HCT116 (cell line): ENCODE results near the gene PRKAA1. TPM values are rescaled to one million over a fixed set of nuclear protein-coding genes. Genes with fewer than 3 reads are reported as not detected.
"Not testable (repeated sequence)": the region's sequence is repeated elsewhere in the genome, so short reads cannot be mapped to it uniquely, and the experiment has no call there.

Source experiments
- ATAC-seq: fragments of 200-7000 bp; cut with Tn5 transposase; 2 replicates; pipeline ENCODE4 v1.9.1; 2020; ENCODE audit warnings: mild to moderate bottlenecking, moderate library complexity
- BruUV-seq: library from RNA; stranded (reverse); fragments of 400-500 nt; replicated peaks from 2 replicates; lab custom pipeline; 2021; lab: Mats Ljungman, UMichigan
- CTCF ChIA-PET: fragments of 300-600 bp; sonication (Branson Sonifier 250); formaldehyde crosslinking; loops from one replicate; lab custom pipeline; 2021; ENCODE audit warnings: antibody characterized with exemption; lab: Charles Lee
- POLR2A ChIA-PET: fragments of 300-600, 350-600 bp; sonication (Branson Sonifier 250); formaldehyde crosslinking; loops from one replicate; lab custom pipeline; 2021; ENCODE audit warnings: antibody characterized with exemption; lab: Charles Lee
- RAD21 ChIA-PET, 2 experiments: fragments of 300-600 bp; sonication (Branson Sonifier 250); formaldehyde crosslinking; loops; one replicate each; lab custom pipeline; 2023; ENCODE audit warnings: low total read pairs in 2 of 2; ENCODE audit not compliant: uncharacterized antibody in 2 of 2, unreplicated experiment in 2 of 2, low non-redundant PET in 1 of 2; lab: Charles Lee
- DNase-seq: peaks from one replicate; pipeline ENCODE4 v3.0.0-alpha.2; 2010; ENCODE audit warnings: low read depth, low spot score
- H2AFZ ChIP-seq: fragments of 200-600 bp; shearing (Covaris generic), sonication (generic); 2 replicates; pipeline ENCODE4 v1.6.1; 2017; ENCODE audit warnings: low read depth, mixed run types, mixed read lengths, antibody characterized with exemption, low read length; ENCODE audit not compliant: poor library complexity, severe bottlenecking
- H3K27ac ChIP-seq: 2 replicates; pipeline ENCODE4 v1.5.1; 2012; ENCODE audit warnings: low read depth, low read length
- H3K27me3 ChIP-seq: fragments of 200-600 bp; sonication (generic); 2 replicates; pipeline ENCODE4 v1.6.1; 2016; ENCODE audit warnings: mixed run types, low read length, mixed read lengths; ENCODE audit not compliant: insufficient read depth
- H3K36me3 ChIP-seq, 2 experiments: fragments of 200-500 bp in 1 of 2; fragments of 200-600 bp in 1 of 2; sonication (Bioruptor generic) in 1 of 2; sonication (generic) in 1 of 2; 2 replicates each; pipeline versions ENCODE4 v1.5.1 to v1.6.1; 2014 to 2016; ENCODE audit warnings: low read length in 2 of 2, inconsistent platforms in 1 of 2, mixed read lengths in 1 of 2, mixed run types in 1 of 2; ENCODE audit not compliant: insufficient read depth in 2 of 2, control insufficient read depth in 1 of 2
- H3K4me1 ChIP-seq, 2 experiments: fragments of 200-600 bp in 1 of 2; sonication (generic) in 1 of 2; 2 replicates each; pipeline versions ENCODE4 v1.5.1 to v1.6.1; 2012 to 2017; ENCODE audit warnings: low read length in 2 of 2, inconsistent platforms in 1 of 2, mild to moderate bottlenecking in 1 of 2, mixed read lengths in 1 of 2, mixed run types in 1 of 2, moderate library complexity in 1 of 2; ENCODE audit not compliant: insufficient read depth in 2 of 2, control insufficient read depth in 1 of 2
- H3K4me2 ChIP-seq: fragments of 200-600 bp; sonication (generic); 2 replicates; pipeline ENCODE4 v1.6.1; 2017; ENCODE audit warnings: mixed run types, low read length, mixed read lengths
- H3K4me3 ChIP-seq, 2 experiments: fragments of 200-600 bp in 1 of 2; sonication (generic) in 1 of 2; replicated peaks in 1 of 2; 2 replicates each; pipeline ENCODE4 v1.5.1; 2011 to 2016; ENCODE audit warnings: low read length in 2 of 2, control low read depth in 1 of 2, low read depth in 1 of 2, mild to moderate bottlenecking in 1 of 2, mixed read lengths in 1 of 2, mixed run types in 1 of 2
- H3K79me2 ChIP-seq: fragments of 200-600 bp; sonication (generic); 2 replicates; pipeline ENCODE4 v1.6.1; 2017; ENCODE audit warnings: mild to moderate bottlenecking, mixed run types, low read length, moderate library complexity, mixed read lengths; ENCODE audit not compliant: insufficient read depth
- H3K9ac ChIP-seq: fragments of 200-600 bp; sonication (generic); 2 replicates; pipeline ENCODE4 v1.6.1; 2016; ENCODE audit warnings: low read length, mixed read lengths
- H3K9me2 ChIP-seq: fragments of 200-600 bp; sonication (generic), shearing (Covaris generic); 2 replicates; pipeline ENCODE4 v1.6.1; 2017; ENCODE audit warnings: mixed run types, mild to moderate bottlenecking, moderate library complexity; ENCODE audit not compliant: insufficient read depth
- H3K9me3 ChIP-seq, 2 experiments: fragments of 200-500 bp in 1 of 2; fragments of 200-600 bp in 1 of 2; sonication (Bioruptor generic) in 1 of 2; sonication (generic) in 1 of 2; 2 replicates each; pipeline ENCODE4 v1.6.1; 2014 to 2017; ENCODE audit warnings: low read length in 2 of 2, mixed read lengths in 2 of 2, inconsistent platforms in 1 of 2, low read depth in 1 of 2, mild to moderate bottlenecking in 1 of 2, mixed run types in 1 of 2, moderate library complexity in 1 of 2; ENCODE audit not compliant: control insufficient read depth in 1 of 2, insufficient read depth in 1 of 2
- H4K20me1 ChIP-seq: fragments of 200-600 bp; sonication (generic), shearing (Covaris generic); 2 replicates; pipeline ENCODE4 v1.6.1; 2017; ENCODE audit warnings: mixed run types, mild to moderate bottlenecking, moderate library complexity; ENCODE audit not compliant: insufficient read depth
- CBX3 ChIP-seq: IDR thresholded peaks from 2 replicates; pipeline ENCODE4 v1.6.1; 2012; ENCODE audit warnings: low read depth
- CEBPB ChIP-seq: IDR thresholded peaks from 2 replicates; pipeline ENCODE4 v1.6.1; 2012; ENCODE audit warnings: low read depth
- EGR1 ChIP-seq: IDR thresholded peaks from 2 replicates; pipeline ENCODE4 v1.6.1; 2012; ENCODE audit warnings: low read depth
- EZH2phosphoT487 ChIP-seq: fragments of 200-600 bp; IDR thresholded peaks from 2 replicates; pipeline ENCODE4 v1.6.1; 2018; ENCODE audit warnings: antibody characterized with exemption, borderline replicate concordance
- JUND ChIP-seq: IDR thresholded peaks from 2 replicates; pipeline ENCODE4 v1.6.1; 2012
- RAD21 ChIP-seq: IDR thresholded peaks from 2 replicates; pipeline ENCODE4 v1.6.1; 2012; ENCODE audit warnings: low read depth, mild to moderate bottlenecking
- SIN3A ChIP-seq: IDR thresholded peaks from 2 replicates; pipeline ENCODE4 v1.6.1; 2012; ENCODE audit warnings: low read depth
- TCF7L2 ChIP-seq: IDR thresholded peaks from 2 replicates; pipeline ENCODE4 v1.7.0; 2011; ENCODE audit warnings: borderline replicate concordance, inconsistent platforms; ENCODE audit not compliant: insufficient read depth, insufficient read length; ENCODE audit errors: extremely low read depth
- YY1 ChIP-seq: IDR thresholded peaks from 2 replicates; pipeline ENCODE4 v1.6.1; 2011; ENCODE audit warnings: low read length, low read depth, moderate library complexity, mild to moderate bottlenecking; ENCODE audit not compliant: insufficient replicate concordance; ENCODE audit errors: extremely low read depth
- ZFX ChIP-seq: fragments of 450-650 bp; IDR thresholded peaks from 2 replicates; pipeline ENCODE4 v1.6.1; 2017
- intact Hi-C: fragments of 100-400 bp; cut with micrococcal nuclease; formaldehyde crosslinking; loops from 2 replicates; pipeline ENCODE4 v1.10.0; 2022
- total RNA-seq: library from RNA; stranded (reverse); gene quantifications from one replicate; pipeline ENCODE4 v1.2.1, GENCODE V29; 2021; ENCODE audit not compliant: unreplicated experiment
- TF ChIP-seq, protein P1 (sequence below): IDR thresholded peaks from 2 replicates; pipeline ENCODE4 v1.6.1; 2012
- TF ChIP-seq, protein P2 (sequence below): IDR thresholded peaks from 2 replicates; pipeline ENCODE4 v1.6.1; 2011; ENCODE audit warnings: mild to moderate bottlenecking, low read length, moderate library complexity; ENCODE audit not compliant: insufficient replicate concordance; ENCODE audit errors: extremely low read depth

PRKAA1 gene
- total RNA-seq, 1 experiment from 2014 or later = 53.5 TPM

DNA sequence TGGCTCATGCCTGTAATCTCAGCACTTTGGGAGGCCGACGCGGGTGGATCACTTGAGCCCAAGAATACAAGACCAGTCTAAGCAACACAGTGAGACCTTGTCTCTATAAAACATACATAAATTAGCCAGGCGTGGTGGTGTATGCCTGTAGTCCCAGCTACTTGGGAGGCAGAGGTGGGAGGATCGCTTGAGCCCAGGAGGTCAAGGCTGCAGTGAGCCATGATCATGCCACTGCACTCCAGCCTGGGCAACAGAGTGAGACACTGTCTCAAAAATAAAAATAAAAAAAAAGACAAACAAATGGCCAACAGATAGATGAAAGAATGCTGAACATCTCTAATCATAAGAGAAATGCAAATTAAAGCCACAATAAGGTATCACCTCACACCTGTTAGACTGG, 9.2 kb downstream of the PRKAA1 start:
- H2AFZ ChIP-seq, ATAC-seq, H3K4me2 ChIP-seq, H3K27me3 ChIP-seq, DNase-seq, POLR2A ChIA-PET, RAD21 ChIA-PET, H3K9me2 ChIP-seq, intact Hi-C loops, H3K9me3 ChIP-seq, H3K4me3 ChIP-seq, BruUV-seq, H3K27ac ChIP-seq, H3K4me1 ChIP-seq, CTCF ChIA-PET, H3K9ac ChIP-seq: not testable (repeated sequence)
- H3K36me3 ChIP-seq = peaks cover 0 to 17% of the 10 kb centered on the region in 2 experiments; a peak in 3 of 4 replicates
- H4K20me1 ChIP-seq = peaks cover 23% of the 10 kb centered on the region; the same call in 1 of the 2 replicates
- peaks cover 99% of the 10 kb centered on the region for H3K79me2 ChIP-seq

DNA sequence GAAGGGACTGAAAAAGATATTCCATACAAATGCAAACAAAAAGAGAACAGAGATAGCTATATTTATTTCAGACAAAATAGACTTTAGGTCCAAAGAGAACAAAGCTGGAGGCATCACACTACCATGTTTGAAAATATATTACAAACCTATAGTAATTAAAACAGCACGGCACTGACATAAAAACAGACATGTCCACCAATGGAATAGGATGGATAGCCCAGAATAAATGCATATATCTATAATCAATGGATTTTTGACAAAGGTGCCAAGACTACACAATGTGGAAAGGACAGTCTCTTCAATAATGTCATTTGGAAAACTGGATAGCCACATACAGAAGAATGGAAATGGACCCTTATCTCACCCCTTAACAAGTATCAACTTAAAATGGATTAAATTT, 10.2 kb downstream of the PRKAA1 start:
- TF ChIP-seq, protein P1, sequence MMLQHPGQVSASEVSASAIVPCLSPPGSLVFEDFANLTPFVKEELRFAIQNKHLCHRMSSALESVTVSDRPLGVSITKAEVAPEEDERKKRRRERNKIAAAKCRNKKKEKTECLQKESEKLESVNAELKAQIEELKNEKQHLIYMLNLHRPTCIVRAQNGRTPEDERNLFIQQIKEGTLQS = no peak
- TF ChIP-seq, protein P2, sequence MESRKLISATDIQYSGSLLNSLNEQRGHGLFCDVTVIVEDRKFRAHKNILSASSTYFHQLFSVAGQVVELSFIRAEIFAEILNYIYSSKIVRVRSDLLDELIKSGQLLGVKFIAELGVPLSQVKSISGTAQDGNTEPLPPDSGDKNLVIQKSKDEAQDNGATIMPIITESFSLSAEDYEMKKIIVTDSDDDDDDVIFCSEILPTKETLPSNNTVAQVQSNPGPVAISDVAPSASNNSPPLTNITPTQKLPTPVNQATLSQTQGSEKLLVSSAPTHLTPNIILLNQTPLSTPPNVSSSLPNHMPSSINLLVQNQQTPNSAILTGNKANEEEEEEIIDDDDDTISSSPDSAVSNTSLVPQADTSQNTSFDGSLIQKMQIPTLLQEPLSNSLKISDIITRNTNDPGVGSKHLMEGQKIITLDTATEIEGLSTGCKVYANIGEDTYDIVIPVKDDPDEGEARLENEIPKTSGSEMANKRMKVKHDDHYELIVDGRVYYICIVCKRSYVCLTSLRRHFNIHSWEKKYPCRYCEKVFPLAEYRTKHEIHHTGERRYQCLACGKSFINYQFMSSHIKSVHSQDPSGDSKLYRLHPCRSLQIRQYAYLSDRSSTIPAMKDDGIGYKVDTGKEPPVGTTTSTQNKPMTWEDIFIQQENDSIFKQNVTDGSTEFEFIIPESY = no peak
- TF ChIP-seq YY1 = no peak
- TF ChIP-seq JUND = no peak
- no peak for TF ChIP-seq TCF7L2
- no peak for TF ChIP-seq EZH2phosphoT487
- no peak for TF ChIP-seq EGR1
- TF ChIP-seq CBX3 = no peak
- TF ChIP-seq ZFX = no peak
- no peak for TF ChIP-seq SIN3A
- TF ChIP-seq RAD21 = no peak
- TF ChIP-seq CEBPB = no peak
- TF ChIP-seq, all 23 proteins: peak for 0
- RAD21 ChIA-PET = no interaction called here
- peaks cover 0 to 17% of the 10 kb centered on the region in 2 experiments; a peak in 2 of 4 replicates for H3K36me3 ChIP-seq
- intact Hi-C loops = no loop called here
- ATAC-seq (no peak), DNase-seq (no peak)
- CTCF ChIA-PET = no interaction called here
- peaks cover 0 to 6% of the 10 kb centered on the region in 2 experiments; a peak in 2 of 4 replicates for H3K9me3 ChIP-seq
- no peaks in the 10 kb centered on the region for H3K9me2 ChIP-seq
- H3K9ac ChIP-seq = no peak overlapping the region
- peaks cover 0 to 7% of the 10 kb centered on the region in 2 experiments; a peak in 2 of 4 replicates for H3K4me1 ChIP-seq
- POLR2A ChIA-PET = no interaction called here
- H3K4me3 ChIP-seq = no peak overlapping the region
- H3K27ac ChIP-seq = no peak overlapping the region
- peaks cover 23% of the 10 kb centered on the region; the same call in 1 of the 2 replicates for H4K20me1 ChIP-seq
- no peaks in the 10 kb centered on the region for H3K27me3 ChIP-seq
- BruUV-seq = no TSS peak
- H3K4me2 ChIP-seq = no peak overlapping the region
- H2AFZ ChIP-seq = no peak overlapping the region
- H3K79me2 ChIP-seq = peaks cover 99% of the 10 kb centered on the region

DNA sequence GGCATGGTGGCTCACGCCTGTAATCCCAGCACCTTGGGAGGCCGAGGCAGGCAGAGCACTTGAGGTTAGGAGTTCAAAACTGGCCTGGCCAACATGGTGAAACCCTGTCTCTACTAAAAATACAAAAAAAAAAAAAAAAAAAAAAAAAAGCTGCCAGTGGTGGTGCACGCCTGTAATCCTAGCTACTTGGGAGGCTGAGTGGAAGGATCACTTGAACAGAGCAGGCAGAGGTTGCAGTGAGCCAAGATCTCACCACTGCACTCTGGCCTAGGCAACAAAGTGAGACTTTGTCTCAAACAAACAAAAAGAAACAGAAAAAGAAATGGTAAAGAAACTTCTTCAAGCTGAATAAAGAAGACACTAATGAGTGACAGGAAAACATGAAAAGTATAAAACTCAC, 11.5 kb downstream of the PRKAA1 start:
- POLR2A ChIA-PET, H3K9ac ChIP-seq, H3K9me2 ChIP-seq, DNase-seq, ATAC-seq, BruUV-seq, intact Hi-C loops, H3K9me3 ChIP-seq, H3K4me3 ChIP-seq, H3K4me2 ChIP-seq, H3K27me3 ChIP-seq, RAD21 ChIA-PET, H3K4me1 ChIP-seq, CTCF ChIA-PET, H3K27ac ChIP-seq, H2AFZ ChIP-seq: not testable (repeated sequence)
- peaks cover 26% of the 10 kb centered on the region; the same call in 1 of the 2 replicates for H4K20me1 ChIP-seq
- H3K79me2 ChIP-seq = peaks cover 99% of the 10 kb centered on the region
- peaks cover 0 to 17% of the 10 kb centered on the region in 2 experiments; a peak in 2 of 4 replicates for H3K36me3 ChIP-seq
